ENCODE data around the gene CDC37.

GRCh38 chr19:10392120-10392519 lies 11.2 kb downstream of the CDC37 start:
- TF ChIP-seq CTCF (IDR thresholded peaks at IDR 0.05) (no peak), POLR2A (IDR thresholded peaks at IDR 0.05) (no peak)

Data from tibial nerve (tissue), 3 donors.